Measurements from ENCODE around the gene LRP8. TPM values are rescaled to one million over a fixed set of nuclear protein-coding genes. Genes with fewer than 3 reads are reported as not detected.
"Not testable (repeated sequence)": the region's sequence is repeated elsewhere in the genome, so short reads cannot be mapped to it uniquely, and the experiment has no call there.

Gene LRP8
- total RNA-seq, 1 experiment from 2014 or later = 28.6 TPM

- TF ChIP-seq CTCF (IDR thresholded peaks at IDR 0.05) (no peak), POLR2AphosphoS5 (IDR thresholded peaks at IDR 0.05; ENCODE audit: low read depth, low read length) (no peak), TCF7L2 (IDR thresholded peaks at IDR 0.05; ENCODE audit: low read depth, low read length) (no peak), SIN3A (IDR thresholded peaks at IDR 0.05; ENCODE audit: borderline replicate concordance, insufficient read depth, low read depth, low read length) (no peak)
- TF ChIP-seq, protein P1, sequence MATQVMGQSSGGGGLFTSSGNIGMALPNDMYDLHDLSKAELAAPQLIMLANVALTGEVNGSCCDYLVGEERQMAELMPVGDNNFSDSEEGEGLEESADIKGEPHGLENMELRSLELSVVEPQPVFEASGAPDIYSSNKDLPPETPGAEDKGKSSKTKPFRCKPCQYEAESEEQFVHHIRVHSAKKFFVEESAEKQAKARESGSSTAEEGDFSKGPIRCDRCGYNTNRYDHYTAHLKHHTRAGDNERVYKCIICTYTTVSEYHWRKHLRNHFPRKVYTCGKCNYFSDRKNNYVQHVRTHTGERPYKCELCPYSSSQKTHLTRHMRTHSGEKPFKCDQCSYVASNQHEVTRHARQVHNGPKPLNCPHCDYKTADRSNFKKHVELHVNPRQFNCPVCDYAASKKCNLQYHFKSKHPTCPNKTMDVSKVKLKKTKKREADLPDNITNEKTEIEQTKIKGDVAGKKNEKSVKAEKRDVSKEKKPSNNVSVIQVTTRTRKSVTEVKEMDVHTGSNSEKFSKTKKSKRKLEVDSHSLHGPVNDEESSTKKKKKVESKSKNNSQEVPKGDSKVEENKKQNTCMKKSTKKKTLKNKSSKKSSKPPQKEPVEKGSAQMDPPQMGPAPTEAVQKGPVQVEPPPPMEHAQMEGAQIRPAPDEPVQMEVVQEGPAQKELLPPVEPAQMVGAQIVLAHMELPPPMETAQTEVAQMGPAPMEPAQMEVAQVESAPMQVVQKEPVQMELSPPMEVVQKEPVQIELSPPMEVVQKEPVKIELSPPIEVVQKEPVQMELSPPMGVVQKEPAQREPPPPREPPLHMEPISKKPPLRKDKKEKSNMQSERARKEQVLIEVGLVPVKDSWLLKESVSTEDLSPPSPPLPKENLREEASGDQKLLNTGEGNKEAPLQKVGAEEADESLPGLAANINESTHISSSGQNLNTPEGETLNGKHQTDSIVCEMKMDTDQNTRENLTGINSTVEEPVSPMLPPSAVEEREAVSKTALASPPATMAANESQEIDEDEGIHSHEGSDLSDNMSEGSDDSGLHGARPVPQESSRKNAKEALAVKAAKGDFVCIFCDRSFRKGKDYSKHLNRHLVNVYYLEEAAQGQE (IDR thresholded peaks at IDR 0.05; ENCODE audit: insufficient read depth in 1 of 2, low read depth in 2 of 2, low read length in 1 of 2) = no peak
- Histone ChIP-seq H3K4me1 (ENCODE audit: control insufficient read depth, insufficient read depth, low read length) (no peaks in the 10 kb centered on the region), H3K27me3 (ENCODE audit: control insufficient read depth, insufficient read depth, low read length) (no peaks in the 10 kb centered on the region), H3K4me3 (ENCODE audit: low read depth in 2 of 2, low read length in 2 of 2) (no peak overlapping the region), H3K36me3 (ENCODE audit: control insufficient read depth, insufficient read depth, low read length) (peaks cover 11% of the 10 kb centered on the region), H3K27ac (ENCODE audit: low read length) (no peak overlapping the region), H3K9me3 (ENCODE audit: control insufficient read depth, insufficient read depth, low read depth, low read length) (peaks cover 6% of the 10 kb centered on the region; the same call in 1 of the 2 replicates)
- CTCF ChIA-PET = no interaction called here
- in situ Hi-C loops (cut with HindIII; ENCODE audit: low pct_unique_long_range_greater_than_20kb, low sequenced_read_pairs) (no loop called here), intact Hi-C loops (cut with micrococcal nuclease; ENCODE audit: unreplicated experiment) (no loop called here)
- DNase-seq (ENCODE audit: low read depth, low spot score) (no peak), ATAC-seq (no peak)
- no TSS peak for BruUV-seq (replicated peaks)
- POLR2A ChIA-PET = no interaction called here
These were observed 121.0 kb downstream of the LRP8 start for GRCh38 chr1:53206735-53207379.

- BruUV-seq (replicated peaks); H3K27me3 ChIP-seq (ENCODE audit: control insufficient read depth, insufficient read depth, low read length); CTCF ChIA-PET; H3K9me3 ChIP-seq (ENCODE audit: control insufficient read depth, insufficient read depth, low read depth, low read length); intact Hi-C loops (cut with micrococcal nuclease; ENCODE audit: unreplicated experiment); DNase-seq (ENCODE audit: low read depth, low spot score); ATAC-seq; H3K27ac ChIP-seq (ENCODE audit: low read length); H3K4me1 ChIP-seq (ENCODE audit: control insufficient read depth, insufficient read depth, low read length); POLR2A ChIA-PET; H3K4me3 ChIP-seq (ENCODE audit: low read depth in 2 of 2, low read length in 2 of 2); in situ Hi-C loops (cut with HindIII; ENCODE audit: low pct_unique_long_range_greater_than_20kb, low sequenced_read_pairs): not testable (repeated sequence)
- peaks cover 11% of the 10 kb centered on the region for H3K36me3 ChIP-seq (ENCODE audit: control insufficient read depth, insufficient read depth, low read length)
These were observed 121.7 kb downstream of the LRP8 start for GRCh38 chr1:53206083-53206685.

- H3K27ac ChIP-seq (ENCODE audit: low read length); H3K4me1 ChIP-seq (ENCODE audit: control insufficient read depth, insufficient read depth, low read length); H3K9me3 ChIP-seq (ENCODE audit: control insufficient read depth, insufficient read depth, low read depth, low read length); intact Hi-C loops (cut with micrococcal nuclease; ENCODE audit: unreplicated experiment); H3K4me3 ChIP-seq (ENCODE audit: low read depth in 2 of 2, low read length in 2 of 2); ATAC-seq; POLR2A ChIA-PET; DNase-seq (ENCODE audit: low read depth, low spot score); BruUV-seq (replicated peaks); in situ Hi-C loops (cut with HindIII; ENCODE audit: low pct_unique_long_range_greater_than_20kb, low sequenced_read_pairs); CTCF ChIA-PET; H3K27me3 ChIP-seq (ENCODE audit: control insufficient read depth, insufficient read depth, low read length): not testable (repeated sequence)
- H3K36me3 ChIP-seq (ENCODE audit: control insufficient read depth, insufficient read depth, low read length) = peaks cover 11% of the 10 kb centered on the region
These were observed 122.4 kb downstream of the LRP8 start for GRCh38 chr1:53205496-53205895.
